SK-N-SH (cell line): Measurements from ENCODE around the gene OR6V1. TPM values are rescaled to one million over a fixed set of nuclear protein-coding genes. Genes with fewer than 3 reads are reported as not detected.

Experiments
- CTCF ChIA-PET: fragments of 300-600, 350-600 bp; formaldehyde crosslinking; extraction: SDS; loops from one replicate; lab custom pipeline; 2021; lab: Yijun Ruan, JAX
- POLR2A ChIA-PET: fragments of 350-600 bp; sonication (Branson Sonifier 250); formaldehyde crosslinking; extraction: SDS; loops from one replicate; lab custom pipeline; 2020; ENCODE audit warnings: antibody characterized with exemption, inconsistent platforms; lab: Yijun Ruan, JAX
- DNase-seq: peaks from one replicate; pipeline ENCODE4 v3.0.0; 2012
- H2AFZ ChIP-seq: fragments of 200-600 bp; sonication (generic); 2 replicates; pipeline ENCODE4 v1.8.1; 2016; ENCODE audit warnings: antibody characterized with exemption, mild to moderate bottlenecking, low read depth
- H3F3A ChIP-seq: fragments of 200-600 bp; sonication (generic); replicated peaks from 2 replicates; pipeline ENCODE3; 2016; ENCODE audit warnings: antibody characterized with exemption, mild to moderate bottlenecking; ENCODE audit not compliant: insufficient read depth
- H3K27ac ChIP-seq, 2 experiments: fragments of 200-500 bp in 1 of 2; fragments of 200-600 bp in 1 of 2; sonication (Bioruptor generic) in 1 of 2; sonication (generic), shearing (Covaris generic) in 1 of 2; 2 replicates each; pipeline versions ENCODE4 v1.5.1 to v1.6.1; 2014 to 2016; ENCODE audit warnings: low read depth in 2 of 2, inconsistent platforms in 1 of 2, low read length in 1 of 2, mild to moderate bottlenecking in 1 of 2, mixed read lengths in 1 of 2
- H3K27me3 ChIP-seq: fragments of 200-600 bp; sonication (generic), shearing (Covaris generic); 2 replicates; pipeline ENCODE4 v1.6.1; 2016; ENCODE audit warnings: mixed run types; ENCODE audit not compliant: insufficient read depth
- H3K36me3 ChIP-seq, 2 experiments: fragments of 200-500 bp in 1 of 2; fragments of 200-600 bp in 1 of 2; sonication (Bioruptor generic) in 1 of 2; sonication (generic) in 1 of 2; replicated peaks in 1 of 2; 2 replicates each; pipeline versions ENCODE3 to v1.5.1; 2014 to 2016; ENCODE audit warnings: low read length in 1 of 2, mild to moderate bottlenecking in 1 of 2; ENCODE audit not compliant: insufficient read depth in 2 of 2, control insufficient read depth in 1 of 2
- H3K4me1 ChIP-seq, 2 experiments: fragments of 200-500 bp in 1 of 2; fragments of 200-600 bp in 1 of 2; sonication (Bioruptor generic) in 1 of 2; sonication (generic), shearing (Covaris generic) in 1 of 2; 2 replicates each; pipeline versions ENCODE4 v1.5.1 to v1.6.1; 2014 to 2016; ENCODE audit warnings: low read depth in 1 of 2, low read length in 1 of 2, mixed run types in 1 of 2; ENCODE audit not compliant: insufficient read depth in 2 of 2, control insufficient read depth in 1 of 2
- H3K4me2 ChIP-seq: fragments of 200-600 bp; sonication (generic), shearing (Covaris generic); 2 replicates; pipeline ENCODE4 v1.6.1; 2017; ENCODE audit warnings: mixed run types
- H3K4me3 ChIP-seq, 2 experiments: fragments of 200-500 bp in 1 of 2; fragments of 200-600 bp in 1 of 2; sonication (Bioruptor generic) in 1 of 2; sonication (generic), shearing (Covaris generic) in 1 of 2; 2 replicates each; pipeline versions ENCODE4 v1.5.1 to v1.8.1; 2014 to 2016; ENCODE audit warnings: low read depth in 2 of 2, inconsistent platforms in 1 of 2, low read length in 1 of 2, mild to moderate bottlenecking in 1 of 2, mixed read lengths in 1 of 2, moderate library complexity in 1 of 2
- H3K79me2 ChIP-seq: fragments of 200-600 bp; sonication (generic); 2 replicates; pipeline ENCODE4 v1.8.1; 2017; ENCODE audit warnings: mild to moderate bottlenecking; ENCODE audit not compliant: insufficient read depth
- H3K9ac ChIP-seq: fragments of 200-600 bp; sonication (generic); 2 replicates; pipeline ENCODE4 v1.6.1; 2017; ENCODE audit warnings: mixed run types
- H3K9me2 ChIP-seq: fragments of 200-600 bp; sonication (generic); 2 replicates; pipeline ENCODE4 v1.6.1; 2017; ENCODE audit warnings: mixed run types
- H3K9me3 ChIP-seq: fragments of 200-600 bp; sonication (generic); 2 replicates; pipeline ENCODE4 v1.6.1; 2017; ENCODE audit warnings: mixed run types, mild to moderate bottlenecking, moderate library complexity
- H4K20me1 ChIP-seq: fragments of 200-600 bp; sonication (generic); 2 replicates; pipeline ENCODE4 v1.6.1; 2017; ENCODE audit warnings: mild to moderate bottlenecking, mixed run types; ENCODE audit not compliant: insufficient read depth
- EZH2phosphoT487 ChIP-seq: fragments of 200-600 bp; sonication (generic); IDR thresholded peaks from 2 replicates; pipeline ENCODE4 v1.6.1; 2017; ENCODE audit warnings: low read depth, mixed run types, mild to moderate bottlenecking, antibody characterized with exemption, moderate library complexity, borderline replicate concordance
- GABPA ChIP-seq: IDR thresholded peaks from 2 replicates; pipeline ENCODE4 v1.4.0; 2012; ENCODE audit warnings: low read depth, mild to moderate bottlenecking
- MEF2A ChIP-seq: IDR thresholded peaks from 2 replicates; pipeline ENCODE4 v1.4.0; 2012; ENCODE audit warnings: low read depth, borderline replicate concordance
- SMC3 ChIP-seq: IDR thresholded peaks from 2 replicates; pipeline ENCODE4 v1.6.1; 2012; ENCODE audit warnings: low read depth, low read length, improper control_type of control experiment
- WGBS: methylation state at CpG from one replicate; pipeline ENCODE4 v1.1.6; 2017; ENCODE audit warnings: low lambda C conversion rate; 5-methylcytosine and 5-hydroxymethylcytosine counted together
- polyA plus RNA-seq, 3 experiments: library from polyadenylated mRNA; depleted of rRNA; stranded (reverse); fragments of >200 nt; gene quantifications; 2 replicates each; pipeline ENCODE4 v1.2.3, GENCODE V29; 2012
- TF ChIP-seq, protein P1 (sequence below): IDR thresholded peaks from 2 replicates; pipeline ENCODE4 v1.6.1; 2012; ENCODE audit warnings: mild to moderate bottlenecking, low read depth, low read length, moderate library complexity
- TF ChIP-seq, protein P2 (sequence below): fragments of 150-350 bp; IDR thresholded peaks from 2 replicates; pipeline ENCODE4 v1.6.1; 2016; ENCODE audit warnings: mild to moderate bottlenecking, low read depth, low read length
- TF ChIP-seq, protein P3 (sequence below): fragments of 150-350 bp; IDR thresholded peaks from 2 replicates; pipeline ENCODE4 v1.6.1; 2017; ENCODE audit warnings: antibody characterized with exemption, low read length, low read depth, borderline replicate concordance

The OR6V1 gene
- polyA plus RNA-seq, 1 of the 3 experiments (the other 2 are of a cell fraction), result not detected

DNA sequence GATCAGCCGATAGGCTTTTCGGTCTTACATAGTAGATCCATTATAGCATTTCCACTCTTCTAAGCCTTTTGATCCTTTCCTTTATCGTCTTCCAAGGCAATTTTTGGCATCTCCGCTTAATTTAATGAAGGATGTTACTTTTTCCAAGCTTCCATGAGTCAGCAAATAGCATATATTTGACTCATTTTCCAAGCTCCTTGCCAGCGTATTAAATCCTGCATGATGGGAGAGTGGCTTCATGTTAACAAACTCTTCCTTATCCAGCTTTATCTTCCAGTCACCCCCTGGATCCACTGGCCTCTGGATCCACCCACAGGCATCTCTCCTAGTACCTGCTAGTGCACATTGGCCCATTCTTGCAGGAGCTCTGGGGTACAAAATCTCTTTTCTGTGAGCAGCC, 38.2 kb upstream of the OR6V1 start (continued):
- TF ChIP-seq, protein P1, sequence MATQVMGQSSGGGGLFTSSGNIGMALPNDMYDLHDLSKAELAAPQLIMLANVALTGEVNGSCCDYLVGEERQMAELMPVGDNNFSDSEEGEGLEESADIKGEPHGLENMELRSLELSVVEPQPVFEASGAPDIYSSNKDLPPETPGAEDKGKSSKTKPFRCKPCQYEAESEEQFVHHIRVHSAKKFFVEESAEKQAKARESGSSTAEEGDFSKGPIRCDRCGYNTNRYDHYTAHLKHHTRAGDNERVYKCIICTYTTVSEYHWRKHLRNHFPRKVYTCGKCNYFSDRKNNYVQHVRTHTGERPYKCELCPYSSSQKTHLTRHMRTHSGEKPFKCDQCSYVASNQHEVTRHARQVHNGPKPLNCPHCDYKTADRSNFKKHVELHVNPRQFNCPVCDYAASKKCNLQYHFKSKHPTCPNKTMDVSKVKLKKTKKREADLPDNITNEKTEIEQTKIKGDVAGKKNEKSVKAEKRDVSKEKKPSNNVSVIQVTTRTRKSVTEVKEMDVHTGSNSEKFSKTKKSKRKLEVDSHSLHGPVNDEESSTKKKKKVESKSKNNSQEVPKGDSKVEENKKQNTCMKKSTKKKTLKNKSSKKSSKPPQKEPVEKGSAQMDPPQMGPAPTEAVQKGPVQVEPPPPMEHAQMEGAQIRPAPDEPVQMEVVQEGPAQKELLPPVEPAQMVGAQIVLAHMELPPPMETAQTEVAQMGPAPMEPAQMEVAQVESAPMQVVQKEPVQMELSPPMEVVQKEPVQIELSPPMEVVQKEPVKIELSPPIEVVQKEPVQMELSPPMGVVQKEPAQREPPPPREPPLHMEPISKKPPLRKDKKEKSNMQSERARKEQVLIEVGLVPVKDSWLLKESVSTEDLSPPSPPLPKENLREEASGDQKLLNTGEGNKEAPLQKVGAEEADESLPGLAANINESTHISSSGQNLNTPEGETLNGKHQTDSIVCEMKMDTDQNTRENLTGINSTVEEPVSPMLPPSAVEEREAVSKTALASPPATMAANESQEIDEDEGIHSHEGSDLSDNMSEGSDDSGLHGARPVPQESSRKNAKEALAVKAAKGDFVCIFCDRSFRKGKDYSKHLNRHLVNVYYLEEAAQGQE, result no peak
- TF ChIP-seq, protein P2, sequence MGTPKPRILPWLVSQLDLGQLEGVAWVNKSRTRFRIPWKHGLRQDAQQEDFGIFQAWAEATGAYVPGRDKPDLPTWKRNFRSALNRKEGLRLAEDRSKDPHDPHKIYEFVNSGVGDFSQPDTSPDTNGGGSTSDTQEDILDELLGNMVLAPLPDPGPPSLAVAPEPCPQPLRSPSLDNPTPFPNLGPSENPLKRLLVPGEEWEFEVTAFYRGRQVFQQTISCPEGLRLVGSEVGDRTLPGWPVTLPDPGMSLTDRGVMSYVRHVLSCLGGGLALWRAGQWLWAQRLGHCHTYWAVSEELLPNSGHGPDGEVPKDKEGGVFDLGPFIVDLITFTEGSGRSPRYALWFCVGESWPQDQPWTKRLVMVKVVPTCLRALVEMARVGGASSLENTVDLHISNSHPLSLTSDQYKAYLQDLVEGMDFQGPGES, result no peak
- TF ChIP-seq GABPA, result no peak
- TF ChIP-seq SMC3, result no peak
- TF ChIP-seq, protein P3, sequence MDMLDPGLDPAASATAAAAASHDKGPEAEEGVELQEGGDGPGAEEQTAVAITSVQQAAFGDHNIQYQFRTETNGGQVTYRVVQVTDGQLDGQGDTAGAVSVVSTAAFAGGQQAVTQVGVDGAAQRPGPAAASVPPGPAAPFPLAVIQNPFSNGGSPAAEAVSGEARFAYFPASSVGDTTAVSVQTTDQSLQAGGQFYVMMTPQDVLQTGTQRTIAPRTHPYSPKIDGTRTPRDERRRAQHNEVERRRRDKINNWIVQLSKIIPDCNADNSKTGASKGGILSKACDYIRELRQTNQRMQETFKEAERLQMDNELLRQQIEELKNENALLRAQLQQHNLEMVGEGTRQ, result no peak

DNA sequence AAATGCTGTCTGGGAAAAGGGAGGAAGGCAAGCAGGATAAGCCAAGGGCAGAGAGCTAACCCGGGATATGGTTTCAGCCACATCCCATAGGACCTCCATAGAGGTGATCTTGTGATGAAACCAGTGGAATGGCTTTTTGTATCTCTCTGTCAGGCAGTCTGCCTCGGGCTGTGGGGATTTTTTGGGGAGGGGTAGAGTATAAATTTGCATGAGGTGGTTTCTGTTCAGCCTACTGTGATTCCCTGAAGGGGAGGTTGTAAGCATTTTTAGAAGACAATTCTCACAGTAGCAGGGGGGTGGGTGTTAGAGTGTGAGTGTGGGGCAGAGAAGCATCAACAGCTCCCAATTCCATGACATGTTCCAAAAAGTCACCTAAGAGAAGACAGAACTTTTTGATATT, 37.1 kb upstream of the OR6V1 start:
- H3K9ac ChIP-seq, result no peak overlapping the region
- ChIA-PET CTCF (interaction anchor here (2.3 to 23.7 kb wide), 3 partner anchors 11 to 480 kb away, joined by 5 to 450 read pairs (median 37); partner anchors contain the start of gene TAS2R40), POLR2A (no interaction called here)
- H3K9me2 ChIP-seq, result no peaks in the 10 kb centered on the region
- H3K4me2 ChIP-seq, result peak overlapping the region; percentile 56
- DNase-seq, result no peak
- no peaks in the 10 kb centered on the region for H3K36me3 ChIP-seq
- no peaks in the 10 kb centered on the region for H3K79me2 ChIP-seq
- no peak overlapping the region for H2AFZ ChIP-seq
- H3K27me3 ChIP-seq, result no peaks in the 10 kb centered on the region
- TF ChIP-seq EZH2phosphoT487, result no peak
- TF ChIP-seq MEF2A, result no peak
- H3K27ac ChIP-seq, result peak overlapping the region; percentile 71 to 79; a peak in 2 of 4 replicates
- no peaks in the 10 kb centered on the region for H4K20me1 ChIP-seq
- peaks cover 8% of the 10 kb centered on the region for H3F3A ChIP-seq
- H3K4me3 ChIP-seq, result no peak overlapping the region
- H3K4me1 ChIP-seq, result peaks cover 3 to 33% of the 10 kb centered on the region in 2 experiments
- 20% methylated on average over 2 of the region's 2 CpGs for WGBS
- H3K9me3 ChIP-seq, result peaks cover 8% of the 10 kb centered on the region; the same call in 1 of the 2 replicates
